CD1c-positive myeloid dendritic cell (primary cell): ENCODE measurements around the gene POLR2L.

Source experiments
- DNase-seq: peaks from one replicate; pipeline ENCODE4 v3.0.0-alpha.2; 2016; ENCODE audit errors: extremely low spot score

POLR2L gene

GRCh38 chr11:811446-812245, 30.7 kb downstream of the POLR2L start:
- no peak for DNase-seq

GRCh38 chr11:810040-810567, 32.2 kb downstream of the POLR2L start:
- no peak for DNase-seq

DNA sequence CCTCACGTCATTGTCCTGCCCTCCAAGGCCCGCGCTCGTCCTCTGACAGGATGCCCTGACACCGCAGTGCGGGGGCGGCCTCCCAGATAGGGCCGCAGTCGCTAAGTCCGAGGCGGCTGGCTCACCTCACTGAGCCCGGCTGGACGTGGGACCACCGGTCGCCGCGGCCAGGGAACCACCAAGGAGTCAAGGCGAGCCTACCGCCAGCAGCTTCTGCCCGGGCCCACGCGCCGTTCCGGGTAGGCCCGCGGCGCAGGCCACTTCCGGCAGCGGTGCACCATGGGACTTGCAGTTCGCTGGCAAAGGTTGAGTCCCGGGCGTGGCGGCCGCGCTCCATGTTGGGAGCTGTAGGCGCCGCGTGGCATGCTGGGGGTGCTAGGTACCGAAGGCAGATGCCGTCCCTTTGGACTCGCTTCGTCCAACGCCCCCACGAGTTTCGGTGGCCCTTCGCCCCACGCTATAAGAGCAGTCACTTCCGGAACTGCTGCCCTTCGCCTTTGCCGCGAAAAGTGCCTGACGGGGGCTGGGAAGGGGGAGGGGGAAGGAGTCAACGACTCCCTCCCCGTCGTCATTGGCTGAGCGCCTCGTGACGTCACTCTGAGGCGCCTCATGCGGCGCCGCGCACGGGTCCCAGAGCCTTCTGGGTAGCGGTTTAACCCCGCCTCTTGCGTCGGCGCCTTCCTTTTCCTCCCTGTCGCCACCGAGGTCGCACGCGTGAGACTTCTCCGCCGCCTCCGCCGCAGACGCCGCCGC, 32.9 kb downstream of the POLR2L start, which contains the start of gene RPLP2:
Gene RPLP2, plus strand, starts transcription at position 681 of the 753 bp plus-strand sequence. CDS start 268 bp downstream, outside the sequence.
- DNase-seq: peak; percentile 99

DNA sequence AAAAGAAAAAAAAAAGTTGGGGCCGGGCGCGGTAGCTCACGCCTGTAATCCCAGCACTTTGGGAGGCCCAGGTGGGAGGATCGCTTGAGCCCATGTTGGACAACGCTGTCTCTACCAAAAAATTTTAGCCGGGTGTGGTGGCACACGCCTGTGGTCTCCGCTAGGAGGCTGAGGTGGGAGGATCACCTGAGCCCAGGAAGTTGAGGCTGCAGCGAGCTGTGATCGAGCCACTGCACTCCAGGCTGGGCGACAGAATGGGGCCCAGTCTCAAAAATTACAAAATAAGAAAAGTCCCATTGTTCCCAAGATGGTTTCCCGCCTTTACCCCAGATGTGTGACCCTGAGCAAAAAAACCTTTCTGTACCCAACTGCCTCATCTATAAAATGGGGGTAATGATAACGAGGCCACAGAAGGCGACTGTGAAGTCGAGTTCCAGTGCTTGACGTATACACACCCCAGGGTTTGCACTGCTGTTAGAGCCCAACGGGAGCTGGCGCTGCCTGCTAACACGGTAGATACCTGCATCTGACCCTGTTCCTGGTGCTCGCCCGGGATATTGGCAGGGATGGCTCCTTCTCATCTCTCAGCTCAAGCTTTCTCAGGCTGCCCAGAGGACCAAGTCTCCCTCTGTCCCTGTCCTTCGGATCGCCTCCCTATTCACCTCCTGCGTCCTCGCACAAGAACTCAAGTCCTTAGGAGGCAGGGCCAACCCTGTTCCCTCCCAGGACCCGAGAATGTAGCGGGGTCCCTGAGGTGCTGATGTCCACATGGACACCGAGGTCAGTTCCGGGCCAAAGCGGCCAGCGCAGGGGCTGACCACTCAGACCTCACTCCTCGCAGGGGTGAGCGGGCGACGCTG, 33.7 kb downstream of the POLR2L start:
- no peak for DNase-seq

- no peak for DNase-seq
These were observed 37.7 kb downstream of the POLR2L start for GRCh38 chr11:804599-804964.

DNA sequence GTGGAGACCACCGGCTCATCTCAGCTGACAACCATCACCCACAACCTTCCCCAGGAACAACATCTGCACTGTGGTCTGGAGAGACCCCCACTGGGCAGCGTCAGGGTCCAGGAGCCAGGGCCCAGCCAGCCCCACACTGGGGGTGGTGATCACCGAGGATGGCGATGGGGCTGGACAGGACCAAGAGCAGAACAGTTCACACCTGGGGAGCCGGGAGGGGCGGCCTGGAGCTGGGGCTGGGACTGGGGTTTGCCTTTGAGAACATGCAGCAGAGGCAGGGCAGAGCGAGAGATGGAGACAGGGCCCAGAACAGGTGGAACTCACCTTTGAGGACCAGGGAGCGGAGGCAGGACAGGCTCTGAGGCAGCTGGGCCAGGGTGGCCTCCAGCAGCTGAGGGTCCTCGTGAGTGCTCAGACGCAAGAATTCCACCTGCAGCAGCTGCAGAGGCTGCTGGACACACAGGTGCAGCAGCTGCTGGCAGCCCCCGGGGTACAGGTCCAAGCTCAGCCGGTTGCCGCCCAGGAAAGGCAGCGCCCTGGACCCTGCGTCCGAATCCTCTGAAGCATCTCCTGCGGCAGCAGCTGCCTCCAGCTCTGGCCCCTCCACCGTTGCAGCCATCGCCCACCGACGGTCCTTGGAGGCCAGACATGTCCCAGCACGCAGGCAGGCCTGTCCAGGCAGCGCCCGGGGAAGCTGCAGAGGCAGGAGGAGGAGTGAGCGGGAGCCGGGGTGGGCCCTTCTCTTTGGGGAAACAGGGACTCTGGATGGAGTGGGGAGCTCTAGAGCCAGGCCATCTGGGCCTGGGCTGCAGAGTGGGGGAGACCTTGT, 38.3 kb downstream of the POLR2L start:
- DNase-seq: no peak

DNA sequence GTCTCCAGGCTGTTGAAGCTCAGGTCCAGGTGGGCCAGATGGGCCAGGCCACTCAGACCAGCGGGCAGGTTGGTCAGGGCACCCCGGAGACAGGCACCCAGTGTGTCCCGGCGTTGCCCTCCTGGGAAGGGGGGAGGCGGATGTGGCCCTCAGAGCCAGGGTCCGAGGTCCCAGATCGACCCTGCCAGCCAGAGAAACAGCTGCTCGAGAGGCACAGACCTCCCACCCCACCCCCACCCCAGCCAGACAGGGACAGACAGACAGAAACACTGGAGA, 38.9 kb downstream of the POLR2L start:
- no peak for DNase-seq

DNA sequence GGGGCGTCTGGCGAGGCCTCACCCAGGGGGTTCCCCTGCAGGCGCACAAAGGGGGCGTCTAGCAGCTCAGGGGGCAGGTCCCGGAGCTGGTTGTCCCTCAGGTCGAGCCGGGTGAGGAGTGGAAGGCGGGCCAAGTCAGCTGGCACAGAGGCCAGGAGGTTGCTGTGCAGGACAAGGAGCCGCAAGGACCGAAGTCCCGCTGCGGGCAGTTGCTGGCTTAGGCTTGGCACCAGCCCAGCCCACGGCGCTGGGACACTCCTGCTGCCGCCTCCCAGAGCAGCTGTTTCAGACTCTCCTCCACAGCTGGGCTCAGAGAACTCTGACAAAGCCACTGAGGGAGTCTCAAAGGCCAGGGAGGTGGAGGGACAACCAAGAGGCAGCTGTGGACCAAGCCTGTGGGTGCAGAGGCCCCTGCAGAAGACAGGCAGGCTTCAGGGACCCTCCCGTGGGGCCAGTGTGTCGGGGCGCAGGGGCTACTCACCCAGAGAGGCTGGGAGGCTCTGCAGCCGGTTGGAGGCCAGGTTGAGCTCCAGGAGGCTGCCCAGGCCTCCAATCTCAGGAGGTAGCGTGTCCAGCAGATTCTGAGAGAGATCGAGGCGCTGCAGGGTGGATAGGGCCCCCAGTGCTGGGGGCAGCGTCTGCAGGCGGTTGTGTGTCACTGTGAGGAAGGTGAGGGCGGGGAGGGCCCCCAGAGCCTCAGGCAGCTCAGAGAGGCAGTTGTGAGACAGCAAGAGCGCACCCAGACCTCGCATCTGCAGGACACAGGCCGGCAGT, 39.4 kb downstream of the POLR2L start:
- DNase-seq: no peak

DNA sequence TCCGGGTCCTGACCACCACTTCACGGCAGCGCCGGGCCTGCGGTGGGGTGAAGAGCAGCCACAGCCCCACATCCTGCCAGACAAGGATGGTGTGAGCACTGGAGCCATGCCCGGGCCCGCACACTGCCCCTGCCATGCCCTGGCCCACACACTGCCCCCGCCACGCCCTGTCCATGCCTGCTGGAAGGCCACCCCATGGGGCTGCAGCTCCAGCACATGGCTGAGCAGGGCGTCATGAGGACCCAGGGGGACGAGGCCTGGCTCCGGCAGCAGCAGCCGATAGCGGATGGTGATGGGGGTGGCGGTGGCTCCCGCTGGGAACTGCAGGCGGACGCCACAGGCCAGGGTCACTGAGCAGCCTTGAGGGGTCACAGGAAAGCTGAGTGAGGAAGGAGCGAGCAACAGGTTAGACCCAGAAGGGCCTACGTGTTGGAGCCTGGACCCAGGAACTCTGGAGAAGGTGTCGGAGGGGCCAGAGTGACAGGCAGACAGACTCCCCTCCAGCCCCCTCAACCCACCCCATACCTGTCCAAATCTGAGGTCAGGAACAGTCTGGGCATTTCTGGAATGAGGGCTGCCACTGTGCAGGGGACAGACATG, 40.2 kb downstream of the POLR2L start:
- DNase-seq: no peak

DNA sequence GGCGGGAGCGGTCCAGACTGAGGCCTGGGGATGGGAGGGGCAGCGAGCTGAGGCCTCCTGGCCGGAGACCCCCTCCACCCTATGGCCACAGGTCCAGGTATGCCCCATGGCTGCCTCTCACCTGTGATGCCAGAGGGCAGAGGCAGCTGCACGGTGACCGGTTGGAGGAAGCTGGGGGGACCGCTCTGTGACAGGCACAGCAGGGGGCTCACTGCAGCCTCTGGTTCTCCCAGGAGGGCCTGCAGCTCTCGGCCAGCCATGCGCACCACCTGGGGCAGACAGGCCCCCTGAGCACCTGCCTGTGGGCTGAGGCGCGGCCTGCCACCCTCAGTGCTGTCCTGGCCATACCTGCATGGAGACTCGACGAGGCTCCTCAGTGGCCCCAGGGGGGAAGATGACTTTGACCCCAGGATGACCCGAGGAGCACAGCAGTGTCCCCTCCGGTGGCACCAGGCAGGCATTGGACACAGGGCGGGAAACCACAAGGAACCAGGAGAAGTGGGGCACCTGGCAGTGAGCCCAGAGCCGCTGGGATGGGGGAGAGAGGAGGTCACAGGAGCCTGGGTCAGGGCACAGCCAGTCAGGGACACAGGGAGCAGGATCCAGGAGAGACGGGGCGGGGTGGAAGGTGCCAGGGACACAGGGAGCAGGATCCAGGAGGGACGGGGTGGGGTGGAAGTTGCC, 41.1 kb downstream of the POLR2L start:
- no peak for DNase-seq

DNA sequence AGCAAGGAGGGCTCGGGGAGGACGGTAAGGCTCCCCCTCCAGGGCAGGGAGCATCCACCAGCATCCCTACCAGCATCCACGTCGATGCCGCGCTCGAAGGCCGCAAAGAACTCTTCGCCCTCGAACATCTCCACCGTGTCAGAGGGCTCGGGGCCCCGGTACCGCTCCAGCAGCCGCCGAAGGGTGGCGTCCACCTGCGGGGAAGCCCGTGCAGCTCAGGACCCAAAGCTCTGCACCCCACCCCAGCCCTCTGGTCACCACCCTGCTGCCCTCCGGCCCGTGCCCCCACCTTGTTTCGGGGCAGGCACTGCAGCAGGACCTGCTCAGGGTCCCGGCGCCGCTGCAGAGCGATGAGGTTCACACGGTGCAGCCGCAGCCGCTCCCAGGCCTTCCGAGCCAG, 41.9 kb downstream of the POLR2L start:
- no peak for DNase-seq

DNA sequence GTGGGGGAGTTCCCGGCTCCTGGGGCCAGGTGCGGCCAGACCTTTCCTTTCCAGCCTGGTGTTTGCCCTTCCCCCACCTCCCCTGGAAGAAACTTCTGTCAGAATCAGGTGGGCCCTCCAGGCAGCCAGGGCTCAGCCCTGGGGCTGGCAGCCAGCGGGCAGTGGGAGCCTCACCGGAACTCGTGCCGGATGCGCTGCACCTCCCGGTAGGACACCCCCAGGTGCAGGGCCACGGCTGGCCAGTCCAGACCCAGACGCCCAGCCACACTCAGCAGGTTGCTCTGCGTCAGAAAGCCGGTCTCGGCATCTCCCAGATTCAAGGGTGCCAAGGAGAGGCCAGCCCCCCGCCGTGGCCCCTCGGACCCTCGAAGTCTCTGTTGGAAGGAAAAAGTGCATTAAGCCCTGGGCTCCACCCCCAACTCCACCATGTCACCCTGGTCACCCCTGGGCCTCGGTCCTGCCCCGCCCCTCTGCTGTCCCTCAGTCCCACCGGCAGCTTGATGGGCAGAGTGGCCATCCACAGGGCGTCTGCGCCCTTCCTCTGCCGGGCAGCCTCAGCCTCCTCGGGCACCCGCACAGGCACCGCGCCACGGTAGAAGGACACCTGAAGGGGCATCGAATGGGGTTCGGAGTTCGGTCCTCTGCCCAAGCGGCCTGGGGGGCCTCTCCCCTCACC, 42.5 kb downstream of the POLR2L start:
- no peak for DNase-seq

- peak; percentile 92 for DNase-seq
These were observed 44.1 kb downstream of the POLR2L start, which contains the start of gene SLC25A22 for GRCh38 chr11:798093-798713. TSS of gene SLC25A22 (minus strand) at chr11:798281. CDS start at chr11:795006, 3,275 bp downstream.

DNA sequence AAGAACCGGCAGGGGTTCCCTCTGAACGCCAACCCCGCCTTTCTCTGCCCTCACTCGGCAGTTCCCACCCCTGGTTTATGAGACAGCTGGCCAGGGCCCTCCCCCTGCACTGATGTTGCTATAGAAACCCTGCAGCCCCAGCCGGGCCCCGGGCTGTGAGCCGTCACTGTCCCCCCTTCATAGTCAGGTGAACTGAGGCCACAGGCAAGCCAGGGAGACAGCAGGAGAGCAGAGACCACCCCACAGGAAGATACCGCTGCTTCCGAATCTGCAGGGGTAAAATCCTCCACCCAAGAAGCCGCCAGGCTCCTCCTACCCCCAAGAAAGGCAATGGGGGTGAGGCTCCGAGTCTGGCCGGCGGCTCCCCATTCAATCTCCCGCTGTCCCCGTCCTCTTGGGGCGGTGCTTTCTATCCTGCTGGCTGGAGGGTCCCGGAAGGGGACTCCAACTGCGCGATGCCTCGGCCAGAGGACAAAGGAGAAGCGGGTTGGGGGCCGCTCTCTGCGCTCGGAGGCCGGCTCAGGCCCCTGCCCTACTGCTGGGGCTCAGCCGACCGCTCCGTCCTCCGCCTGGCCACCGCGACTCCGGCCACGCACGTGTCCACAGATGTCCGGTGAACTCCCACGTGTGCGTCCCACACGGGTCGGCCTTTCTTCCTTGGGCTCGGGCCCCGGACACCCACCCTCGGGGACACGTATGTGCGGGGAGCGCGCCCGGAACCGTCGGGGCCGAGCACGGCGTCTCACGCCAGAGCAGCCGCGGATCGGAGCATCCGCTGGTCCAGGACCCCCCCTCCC, 44.8 kb downstream of the POLR2L start:
- peak; percentile 68 for DNase-seq

DNA sequence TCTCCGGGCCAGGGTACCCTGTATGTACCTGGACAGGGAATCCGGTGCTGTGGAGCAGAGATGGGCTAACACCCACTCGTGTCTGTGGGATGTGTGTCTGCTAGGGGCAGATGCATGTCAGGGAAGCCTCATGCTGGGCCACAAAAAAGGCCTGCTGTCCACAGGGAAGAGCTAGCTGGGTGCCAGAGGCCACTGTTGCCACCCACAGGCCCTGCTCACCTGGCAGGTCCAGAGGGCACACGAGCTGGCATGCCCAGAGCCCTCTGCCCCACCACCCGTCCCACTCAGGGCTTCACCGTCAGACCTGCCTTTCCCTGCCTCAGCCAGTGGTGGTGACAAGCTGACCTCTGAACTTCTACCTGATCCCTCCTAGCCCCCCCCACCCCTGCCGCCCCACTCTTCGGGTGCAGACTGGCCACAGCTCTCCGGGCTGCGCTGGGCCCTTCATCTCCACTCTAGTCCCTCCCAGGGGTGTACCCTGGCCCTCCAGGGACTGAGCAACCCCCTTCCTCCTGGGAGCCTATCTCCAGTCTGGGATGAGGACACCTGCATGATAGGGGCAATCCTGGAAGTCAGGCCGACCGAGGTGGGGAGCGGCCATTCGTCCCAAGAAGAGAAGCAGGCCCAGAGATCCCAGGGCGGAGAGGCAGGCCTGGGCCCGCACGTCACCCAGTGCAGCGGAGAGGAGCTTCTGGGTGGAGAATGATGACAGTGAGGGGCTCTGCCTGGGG, 45.6 kb downstream of the POLR2L start:
- no peak for DNase-seq

DNA sequence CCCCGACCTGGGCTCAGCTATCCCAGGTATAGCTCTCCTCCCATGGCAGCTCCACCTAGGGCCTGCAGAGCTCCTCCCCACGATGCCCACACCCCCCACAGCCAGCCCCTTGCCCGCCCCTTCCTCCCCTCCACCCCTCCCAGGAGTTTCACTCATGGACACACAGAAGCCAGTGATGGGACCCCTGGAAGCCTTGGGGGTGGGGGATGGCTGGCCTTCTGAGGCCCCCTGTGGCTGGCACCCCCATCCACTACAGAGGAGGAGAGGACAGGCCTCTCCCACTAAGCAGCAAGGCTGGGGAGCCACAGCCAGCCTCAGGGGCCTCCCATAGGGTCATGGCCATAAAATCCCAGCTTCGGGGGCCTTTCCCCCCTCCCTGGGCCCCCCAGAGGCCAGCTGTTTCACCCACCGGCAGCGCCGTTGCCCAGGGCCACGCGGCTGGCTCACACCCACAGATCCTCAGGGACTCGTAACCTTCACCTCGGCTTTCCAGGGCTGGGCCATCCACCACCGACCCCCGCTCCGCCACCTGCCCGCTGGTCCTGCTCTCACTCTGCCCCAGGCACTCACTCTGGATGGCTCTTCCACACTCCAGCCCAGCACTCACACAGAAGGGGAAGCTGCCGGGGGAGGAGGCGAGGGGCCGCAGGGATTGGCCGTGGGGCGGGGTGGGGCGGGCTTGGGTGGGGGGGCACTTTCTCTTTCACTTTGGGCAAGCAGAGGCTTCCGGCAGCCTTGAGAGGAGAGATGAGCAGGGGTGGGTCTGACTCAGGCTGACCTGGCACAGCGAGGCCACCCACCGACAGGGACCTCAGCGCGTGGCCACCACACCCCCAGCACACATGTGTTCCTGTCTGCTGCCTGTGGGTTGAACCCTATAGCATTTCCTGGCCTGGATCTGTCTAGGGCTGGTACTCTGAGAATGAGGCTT, 46.4 kb downstream of the POLR2L start:
- DNase-seq: peak; percentile 90
